SK-N-SH (cell line): ENCODE measurements around the gene RNF212. TPM values are rescaled to one million over a fixed set of nuclear protein-coding genes. Genes with fewer than 3 reads are reported as not detected.

Source experiments
- CTCF ChIA-PET: fragments of 300-600, 350-600 bp; formaldehyde crosslinking; extraction: SDS; loops from one replicate; lab custom pipeline; 2021; lab: Yijun Ruan, JAX
- POLR2A ChIA-PET: fragments of 350-600 bp; sonication (Branson Sonifier 250); formaldehyde crosslinking; extraction: SDS; loops from one replicate; lab custom pipeline; 2020; ENCODE audit warnings: antibody characterized with exemption, inconsistent platforms; lab: Yijun Ruan, JAX
- DNase-seq: peaks from one replicate; pipeline ENCODE4 v3.0.0; 2012
- H2AFZ ChIP-seq: fragments of 200-600 bp; sonication (generic); 2 replicates; pipeline ENCODE4 v1.8.1; 2016; ENCODE audit warnings: antibody characterized with exemption, mild to moderate bottlenecking, low read depth
- H3F3A ChIP-seq: fragments of 200-600 bp; sonication (generic); replicated peaks from 2 replicates; pipeline ENCODE3; 2016; ENCODE audit warnings: antibody characterized with exemption, mild to moderate bottlenecking; ENCODE audit not compliant: insufficient read depth
- H3K27ac ChIP-seq, 2 experiments: fragments of 200-500 bp in 1 of 2; fragments of 200-600 bp in 1 of 2; sonication (Bioruptor generic) in 1 of 2; sonication (generic), shearing (Covaris generic) in 1 of 2; 2 replicates each; pipeline versions ENCODE4 v1.5.1 to v1.6.1; 2014 to 2016; ENCODE audit warnings: low read depth in 2 of 2, inconsistent platforms in 1 of 2, low read length in 1 of 2, mild to moderate bottlenecking in 1 of 2, mixed read lengths in 1 of 2
- H3K27me3 ChIP-seq: fragments of 200-600 bp; sonication (generic), shearing (Covaris generic); 2 replicates; pipeline ENCODE4 v1.6.1; 2016; ENCODE audit warnings: mixed run types; ENCODE audit not compliant: insufficient read depth
- H3K36me3 ChIP-seq, 2 experiments: fragments of 200-500 bp in 1 of 2; fragments of 200-600 bp in 1 of 2; sonication (Bioruptor generic) in 1 of 2; sonication (generic) in 1 of 2; replicated peaks in 1 of 2; 2 replicates each; pipeline versions ENCODE3 to v1.5.1; 2014 to 2016; ENCODE audit warnings: low read length in 1 of 2, mild to moderate bottlenecking in 1 of 2; ENCODE audit not compliant: insufficient read depth in 2 of 2, control insufficient read depth in 1 of 2
- H3K4me1 ChIP-seq, 2 experiments: fragments of 200-500 bp in 1 of 2; fragments of 200-600 bp in 1 of 2; sonication (Bioruptor generic) in 1 of 2; sonication (generic), shearing (Covaris generic) in 1 of 2; 2 replicates each; pipeline versions ENCODE4 v1.5.1 to v1.6.1; 2014 to 2016; ENCODE audit warnings: low read depth in 1 of 2, low read length in 1 of 2, mixed run types in 1 of 2; ENCODE audit not compliant: insufficient read depth in 2 of 2, control insufficient read depth in 1 of 2
- H3K4me2 ChIP-seq: fragments of 200-600 bp; sonication (generic), shearing (Covaris generic); 2 replicates; pipeline ENCODE4 v1.6.1; 2017; ENCODE audit warnings: mixed run types
- H3K4me3 ChIP-seq, 2 experiments: fragments of 200-500 bp in 1 of 2; fragments of 200-600 bp in 1 of 2; sonication (Bioruptor generic) in 1 of 2; sonication (generic), shearing (Covaris generic) in 1 of 2; 2 replicates each; pipeline versions ENCODE4 v1.5.1 to v1.8.1; 2014 to 2016; ENCODE audit warnings: low read depth in 2 of 2, inconsistent platforms in 1 of 2, low read length in 1 of 2, mild to moderate bottlenecking in 1 of 2, mixed read lengths in 1 of 2, moderate library complexity in 1 of 2
- H3K79me2 ChIP-seq: fragments of 200-600 bp; sonication (generic); 2 replicates; pipeline ENCODE4 v1.8.1; 2017; ENCODE audit warnings: mild to moderate bottlenecking; ENCODE audit not compliant: insufficient read depth
- H3K9ac ChIP-seq: fragments of 200-600 bp; sonication (generic); 2 replicates; pipeline ENCODE4 v1.6.1; 2017; ENCODE audit warnings: mixed run types
- H3K9me2 ChIP-seq: fragments of 200-600 bp; sonication (generic); 2 replicates; pipeline ENCODE4 v1.6.1; 2017; ENCODE audit warnings: mixed run types
- H3K9me3 ChIP-seq: fragments of 200-600 bp; sonication (generic); 2 replicates; pipeline ENCODE4 v1.6.1; 2017; ENCODE audit warnings: mixed run types, mild to moderate bottlenecking, moderate library complexity
- H4K20me1 ChIP-seq: fragments of 200-600 bp; sonication (generic); 2 replicates; pipeline ENCODE4 v1.6.1; 2017; ENCODE audit warnings: mild to moderate bottlenecking, mixed run types; ENCODE audit not compliant: insufficient read depth
- CHD2 ChIP-seq: fragments of 150-350 bp; IDR thresholded peaks from 2 replicates; pipeline ENCODE4 v1.6.1; 2018; ENCODE audit warnings: low read length; ENCODE audit not compliant: partially characterized antibody
- ELF1 ChIP-seq: IDR thresholded peaks from 2 replicates; pipeline ENCODE4 v1.4.0; 2012
- EZH2phosphoT487 ChIP-seq: fragments of 200-600 bp; sonication (generic); IDR thresholded peaks from 2 replicates; pipeline ENCODE4 v1.6.1; 2017; ENCODE audit warnings: low read depth, mixed run types, mild to moderate bottlenecking, antibody characterized with exemption, moderate library complexity, borderline replicate concordance
- FOSL2 ChIP-seq: IDR thresholded peaks from 2 replicates; pipeline ENCODE4 v1.4.0; 2012; ENCODE audit warnings: low read depth, mild to moderate bottlenecking, moderate library complexity, borderline replicate concordance
- JUND ChIP-seq: IDR thresholded peaks from 2 replicates; pipeline ENCODE4 v1.4.0; 2012
- NFIC ChIP-seq: IDR thresholded peaks from 2 replicates; pipeline ENCODE4 v1.4.0; 2012; ENCODE audit warnings: borderline replicate concordance
- RAD21 ChIP-seq: IDR thresholded peaks from 2 replicates; pipeline ENCODE4 v1.6.1; 2012; ENCODE audit warnings: mild to moderate bottlenecking, low read length
- RXRA ChIP-seq: IDR thresholded peaks from 2 replicates; pipeline ENCODE4 v1.4.0; 2012; ENCODE audit warnings: low read depth, mild to moderate bottlenecking, borderline replicate concordance
- TAF1 ChIP-seq: IDR thresholded peaks from 2 replicates; pipeline ENCODE4 v1.6.1; 2012; ENCODE audit warnings: low read depth, mild to moderate bottlenecking, low read length, moderate library complexity, borderline replicate concordance
- WGBS: methylation state at CpG from one replicate; pipeline ENCODE4 v1.1.6; 2017; ENCODE audit warnings: low lambda C conversion rate; 5-methylcytosine and 5-hydroxymethylcytosine counted together
- polyA plus RNA-seq, 3 experiments: library from polyadenylated mRNA; depleted of rRNA; stranded (reverse); fragments of >200 nt; gene quantifications; 2 replicates each; pipeline ENCODE4 v1.2.3, GENCODE V29; 2012
- TF ChIP-seq, protein P1 (sequence below): fragments of 150-350 bp; IDR thresholded peaks from 2 replicates; pipeline ENCODE4 v1.6.1; 2016; ENCODE audit warnings: mild to moderate bottlenecking, low read depth, low read length
- TF ChIP-seq, protein P2 (sequence below): IDR thresholded peaks from 2 replicates; pipeline ENCODE4 v1.4.0; 2012; ENCODE audit warnings: low read depth, borderline replicate concordance
- TF ChIP-seq, protein P3 (sequence below): IDR thresholded peaks from 2 replicates; pipeline ENCODE4 v1.4.0; 2012; ENCODE audit warnings: low read depth
- TF ChIP-seq, protein P4 (sequence below): fragments of 150-350 bp; IDR thresholded peaks from 2 replicates; pipeline ENCODE4 v1.6.1; 2017; ENCODE audit warnings: antibody characterized with exemption, low read length, low read depth, borderline replicate concordance

The RNF212 gene
- polyA plus RNA-seq, 1 of the 3 experiments (the other 2 are of a cell fraction) = 7.0 TPM

DNA sequence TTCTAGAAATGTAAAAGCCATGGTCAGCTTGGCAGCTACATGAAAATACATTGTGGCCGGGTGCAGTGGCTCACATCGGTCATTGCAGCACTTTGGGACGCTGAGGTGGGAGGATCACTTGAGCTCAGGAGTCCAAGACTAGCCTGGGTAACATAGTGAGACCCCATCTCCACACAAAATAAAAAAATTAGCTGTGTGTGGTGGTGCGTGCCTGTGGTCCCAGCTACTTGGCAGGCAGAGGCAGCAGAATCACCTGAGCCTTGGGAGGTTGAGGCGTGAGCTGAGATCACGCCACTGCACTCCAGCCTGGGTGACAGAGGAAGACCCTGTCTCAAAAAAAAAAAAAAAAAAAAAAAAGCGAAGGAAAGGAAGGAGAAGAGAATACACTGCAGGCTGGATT lies 29.0 kb downstream of the RNF212 start:
- Histone ChIP-seq H2AFZ (no peak overlapping the region), H3K79me2 (no peaks in the 10 kb centered on the region), H3K9me3 (no peaks in the 10 kb centered on the region), H3K4me2 (no peak overlapping the region), H3K9me2 (no peaks in the 10 kb centered on the region), H3K9ac (no peak overlapping the region), H3K27me3 (peaks cover 40% of the 10 kb centered on the region), H3K27ac (no peak overlapping the region), H3K4me1 (no peaks in the 10 kb centered on the region; a peak in 1 of 4 replicates), H4K20me1 (no peaks in the 10 kb centered on the region), H3K36me3 (no peaks in the 10 kb centered on the region), H3F3A (no peaks in the 10 kb centered on the region), H3K4me3 (no peak overlapping the region)
- TF ChIP-seq, protein P1, sequence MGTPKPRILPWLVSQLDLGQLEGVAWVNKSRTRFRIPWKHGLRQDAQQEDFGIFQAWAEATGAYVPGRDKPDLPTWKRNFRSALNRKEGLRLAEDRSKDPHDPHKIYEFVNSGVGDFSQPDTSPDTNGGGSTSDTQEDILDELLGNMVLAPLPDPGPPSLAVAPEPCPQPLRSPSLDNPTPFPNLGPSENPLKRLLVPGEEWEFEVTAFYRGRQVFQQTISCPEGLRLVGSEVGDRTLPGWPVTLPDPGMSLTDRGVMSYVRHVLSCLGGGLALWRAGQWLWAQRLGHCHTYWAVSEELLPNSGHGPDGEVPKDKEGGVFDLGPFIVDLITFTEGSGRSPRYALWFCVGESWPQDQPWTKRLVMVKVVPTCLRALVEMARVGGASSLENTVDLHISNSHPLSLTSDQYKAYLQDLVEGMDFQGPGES = no peak
- no peak for TF ChIP-seq RXRA
- TF ChIP-seq CHD2 = no peak
- TF ChIP-seq FOSL2 = no peak
- TF ChIP-seq, protein P2, sequence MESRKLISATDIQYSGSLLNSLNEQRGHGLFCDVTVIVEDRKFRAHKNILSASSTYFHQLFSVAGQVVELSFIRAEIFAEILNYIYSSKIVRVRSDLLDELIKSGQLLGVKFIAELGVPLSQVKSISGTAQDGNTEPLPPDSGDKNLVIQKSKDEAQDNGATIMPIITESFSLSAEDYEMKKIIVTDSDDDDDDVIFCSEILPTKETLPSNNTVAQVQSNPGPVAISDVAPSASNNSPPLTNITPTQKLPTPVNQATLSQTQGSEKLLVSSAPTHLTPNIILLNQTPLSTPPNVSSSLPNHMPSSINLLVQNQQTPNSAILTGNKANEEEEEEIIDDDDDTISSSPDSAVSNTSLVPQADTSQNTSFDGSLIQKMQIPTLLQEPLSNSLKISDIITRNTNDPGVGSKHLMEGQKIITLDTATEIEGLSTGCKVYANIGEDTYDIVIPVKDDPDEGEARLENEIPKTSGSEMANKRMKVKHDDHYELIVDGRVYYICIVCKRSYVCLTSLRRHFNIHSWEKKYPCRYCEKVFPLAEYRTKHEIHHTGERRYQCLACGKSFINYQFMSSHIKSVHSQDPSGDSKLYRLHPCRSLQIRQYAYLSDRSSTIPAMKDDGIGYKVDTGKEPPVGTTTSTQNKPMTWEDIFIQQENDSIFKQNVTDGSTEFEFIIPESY = no peak
- WGBS = 57% methylated on average over 5 of the region's 7 CpGs
- no peak for DNase-seq
- CTCF ChIA-PET = interaction anchor here (2.0 kb wide), 1 partner anchor 47 kb away, joined by 7 read pairs; no protein-coding TSS in a partner anchor
- POLR2A ChIA-PET = no interaction called here

DNA sequence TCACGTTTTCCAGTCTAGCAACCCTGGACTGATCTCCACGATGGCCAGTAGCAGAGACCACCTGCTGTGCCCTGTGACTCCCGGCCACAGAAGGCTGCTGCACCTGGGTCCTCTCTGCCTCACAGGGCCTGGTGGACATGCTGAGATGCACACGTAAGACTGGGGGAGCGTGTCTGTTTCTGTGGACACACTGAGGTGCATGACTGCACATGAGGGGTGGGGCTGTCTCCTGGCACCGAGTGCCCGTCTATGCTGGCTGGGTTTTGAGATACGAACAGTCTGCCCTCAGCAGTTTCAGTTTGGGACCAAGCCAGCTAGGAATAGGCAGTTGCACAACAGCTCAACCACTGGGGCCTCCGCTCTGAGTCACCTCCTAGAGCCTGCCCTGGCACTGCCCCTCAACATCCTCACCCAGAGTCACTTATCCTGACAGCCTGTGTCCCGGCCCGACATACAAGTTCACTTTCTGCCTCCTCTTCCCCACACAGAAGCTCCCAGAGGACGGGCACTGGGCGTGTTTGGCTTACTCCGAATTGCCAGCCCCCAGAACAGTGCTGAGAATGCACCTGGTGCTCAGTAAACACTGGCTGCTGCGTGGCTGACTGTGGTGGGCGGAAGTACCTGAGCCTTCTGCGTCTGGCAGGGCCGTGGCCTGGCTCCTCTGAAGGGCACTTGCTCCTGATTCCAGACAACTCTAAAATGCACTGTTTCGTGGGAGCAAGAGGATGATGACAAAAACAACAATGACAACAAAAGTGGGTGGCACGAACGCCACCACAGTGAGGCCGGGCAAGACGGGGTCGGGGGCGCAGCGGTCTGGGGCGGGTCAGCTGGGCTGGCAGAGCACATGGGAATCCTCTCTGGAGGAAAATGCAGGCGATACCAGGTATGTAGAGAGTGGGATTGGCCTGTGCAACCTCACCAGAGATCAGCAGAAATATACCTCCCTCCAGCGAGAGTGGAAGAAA lies 30.9 kb downstream of the RNF212 start:
- no peaks in the 10 kb centered on the region for H3K9me2 ChIP-seq
- H3K4me2 ChIP-seq = peak overlapping the region; percentile 48
- no peak overlapping the region for H3K27ac ChIP-seq
- no peak overlapping the region for H3K4me3 ChIP-seq
- H3K27me3 ChIP-seq = peaks cover 51% of the 10 kb centered on the region
- no peak overlapping the region for H3K9ac ChIP-seq
- POLR2A ChIA-PET = no interaction called here
- WGBS = 53% methylated on average over 20 of the region's 29 CpGs
- no peak for DNase-seq
- no peaks in the 10 kb centered on the region for H3F3A ChIP-seq
- no peaks in the 10 kb centered on the region for H3K79me2 ChIP-seq
- CTCF ChIA-PET = interaction anchor here (1.8 to 2.0 kb wide), 2 partner anchors 9 to 49 kb away, joined by 4 to 7 read pairs; no protein-coding TSS in a partner anchor
- no peaks in the 10 kb centered on the region for H3K9me3 ChIP-seq
- peak overlapping the region; percentile 50; the same call in 1 of the 2 replicates for H2AFZ ChIP-seq
- TF ChIP-seq, protein P2 = no peak
- TF ChIP-seq FOSL2 (peak; percentile 56), TAF1 (no peak), RAD21 (no peak), EZH2phosphoT487 (no peak), ELF1 (no peak), NFIC (peak; percentile 52), JUND (peak; percentile 24; the same call in 1 of the 2 replicates)
- TF ChIP-seq, protein P1 = no peak
- TF ChIP-seq, protein P3, sequence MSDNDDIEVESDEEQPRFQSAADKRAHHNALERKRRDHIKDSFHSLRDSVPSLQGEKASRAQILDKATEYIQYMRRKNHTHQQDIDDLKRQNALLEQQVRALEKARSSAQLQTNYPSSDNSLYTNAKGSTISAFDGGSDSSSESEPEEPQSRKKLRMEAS = no peak
- TF ChIP-seq, protein P4, sequence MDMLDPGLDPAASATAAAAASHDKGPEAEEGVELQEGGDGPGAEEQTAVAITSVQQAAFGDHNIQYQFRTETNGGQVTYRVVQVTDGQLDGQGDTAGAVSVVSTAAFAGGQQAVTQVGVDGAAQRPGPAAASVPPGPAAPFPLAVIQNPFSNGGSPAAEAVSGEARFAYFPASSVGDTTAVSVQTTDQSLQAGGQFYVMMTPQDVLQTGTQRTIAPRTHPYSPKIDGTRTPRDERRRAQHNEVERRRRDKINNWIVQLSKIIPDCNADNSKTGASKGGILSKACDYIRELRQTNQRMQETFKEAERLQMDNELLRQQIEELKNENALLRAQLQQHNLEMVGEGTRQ = no peak
- no peaks in the 10 kb centered on the region for H4K20me1 ChIP-seq
- H3K36me3 ChIP-seq = no peaks in the 10 kb centered on the region
- H3K4me1 ChIP-seq = no peaks in the 10 kb centered on the region; a peak in 1 of 4 replicates
